SJSA1 (cell line): ENCODE measurements around the gene GOLM1. TPM values are rescaled to one million over a fixed set of nuclear protein-coding genes. Genes with fewer than 3 reads are reported as not detected.
"Not testable (repeated sequence)": the region's sequence is repeated elsewhere in the genome, so short reads cannot be mapped to it uniquely, and the experiment has no call there.

Source experiments
- DNase-seq, 2 experiments: peaks; one replicate each; pipeline ENCODE4 v3.0.0-alpha.2; 2015 to 2020; ENCODE audit warnings: low spot score in 2 of 2, low read depth in 1 of 2
- H3K27ac ChIP-seq: fragments of 250-450 bp; sonication (Bioruptor Pico); 2 replicates; pipeline ENCODE4 v1.5.1; 2020; ENCODE audit warnings: mild to moderate bottlenecking, moderate library complexity
- H3K27me3 ChIP-seq: fragments of 250-450 bp; sonication (Bioruptor Pico); replicated peaks from 2 replicates; pipeline ENCODE4 v1.5.1; 2020; ENCODE audit warnings: mild to moderate bottlenecking, moderate library complexity
- H3K36me3 ChIP-seq: fragments of 250-450 bp; sonication (Bioruptor Pico); 2 replicates; pipeline ENCODE4 v1.5.1; 2020; ENCODE audit warnings: mild to moderate bottlenecking
- H3K4me1 ChIP-seq: fragments of 250-450 bp; sonication (Bioruptor Pico); replicated peaks from 2 replicates; pipeline ENCODE4 v1.6.1; 2021; ENCODE audit warnings: mild to moderate bottlenecking
- H3K4me3 ChIP-seq: fragments of 250-450 bp; sonication (Bioruptor Pico); 2 replicates; pipeline ENCODE4 v1.5.1; 2020; ENCODE audit warnings: mild to moderate bottlenecking
- H3K9me3 ChIP-seq: fragments of 250-450 bp; sonication (Bioruptor Pico); replicated peaks from 2 replicates; pipeline ENCODE4 v1.5.1; 2020; ENCODE audit warnings: mild to moderate bottlenecking
- total RNA-seq: library from RNA; depleted of rRNA; stranded (reverse); fragments of >200 nt; shearing (Covaris generic); gene quantifications from 2 replicates; pipeline ENCODE4 v1.2.3, GENCODE V29; 2014

Gene GOLM1
- total RNA-seq, 1 experiment from 2014 or later: 37.2 TPM

DNA sequence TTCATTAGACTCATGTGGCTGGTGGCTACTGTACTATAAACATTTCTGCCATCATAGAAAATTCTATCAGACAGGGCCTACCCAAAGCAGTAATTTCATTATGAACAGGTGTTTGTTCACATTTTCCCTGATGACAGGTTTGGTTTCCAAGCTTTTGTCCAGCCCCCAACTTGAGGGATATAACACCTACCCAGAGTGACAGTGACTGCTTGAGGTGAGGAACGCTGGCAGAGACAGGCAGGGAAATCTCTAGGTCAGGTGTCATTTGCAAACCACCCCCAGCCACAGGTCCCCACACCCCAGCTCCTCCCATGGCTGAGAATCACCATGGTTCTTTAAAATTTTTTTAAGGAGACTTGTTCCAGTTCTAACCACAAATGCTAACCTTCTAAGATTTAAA lies 25.5 kb downstream of the GOLM1 start:
- H3K36me3 ChIP-seq: peaks cover 4% of the 10 kb centered on the region; the same call in 1 of the 2 replicates

DNA sequence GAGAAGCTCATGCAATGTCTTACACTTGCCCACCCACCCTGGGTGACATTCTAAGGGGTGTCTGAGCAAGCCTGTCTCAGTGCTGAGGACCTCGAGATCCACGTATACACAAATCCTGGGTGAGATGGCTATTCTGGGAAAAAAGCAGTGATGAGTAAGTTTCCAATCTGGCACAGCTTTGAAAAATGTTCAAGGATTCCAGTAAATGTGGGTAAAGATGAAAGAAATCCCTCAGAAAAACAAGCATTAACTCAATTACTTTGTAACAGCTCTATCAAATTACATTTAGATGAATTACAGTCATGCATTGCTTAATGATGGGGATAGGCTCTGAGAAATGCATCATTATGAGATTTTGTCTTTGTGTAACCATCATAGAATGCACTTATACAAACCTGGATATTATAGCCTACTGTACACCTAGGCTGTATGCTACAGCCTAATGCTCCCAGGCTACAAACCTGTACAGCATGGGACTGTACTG lies 26.9 kb downstream of the GOLM1 start:
- Histone ChIP-seq H3K4me1 (no peaks in the 10 kb centered on the region), H3K27ac (no peak overlapping the region), H3K9me3 (no peaks in the 10 kb centered on the region), H3K36me3 (peaks cover 4% of the 10 kb centered on the region; the same call in 1 of the 2 replicates), H3K27me3 (no peaks in the 10 kb centered on the region), H3K4me3 (no peak overlapping the region)
- no peak for DNase-seq

More for the DNA sequence above, 25.5 kb downstream of the GOLM1 start:
- no peak for DNase-seq
- H3K9me3 ChIP-seq: no peaks in the 10 kb centered on the region
- H3K27me3 ChIP-seq: no peaks in the 10 kb centered on the region
- no peaks in the 10 kb centered on the region for H3K4me1 ChIP-seq
- no peak overlapping the region for H3K27ac ChIP-seq
- no peak overlapping the region for H3K4me3 ChIP-seq

DNA sequence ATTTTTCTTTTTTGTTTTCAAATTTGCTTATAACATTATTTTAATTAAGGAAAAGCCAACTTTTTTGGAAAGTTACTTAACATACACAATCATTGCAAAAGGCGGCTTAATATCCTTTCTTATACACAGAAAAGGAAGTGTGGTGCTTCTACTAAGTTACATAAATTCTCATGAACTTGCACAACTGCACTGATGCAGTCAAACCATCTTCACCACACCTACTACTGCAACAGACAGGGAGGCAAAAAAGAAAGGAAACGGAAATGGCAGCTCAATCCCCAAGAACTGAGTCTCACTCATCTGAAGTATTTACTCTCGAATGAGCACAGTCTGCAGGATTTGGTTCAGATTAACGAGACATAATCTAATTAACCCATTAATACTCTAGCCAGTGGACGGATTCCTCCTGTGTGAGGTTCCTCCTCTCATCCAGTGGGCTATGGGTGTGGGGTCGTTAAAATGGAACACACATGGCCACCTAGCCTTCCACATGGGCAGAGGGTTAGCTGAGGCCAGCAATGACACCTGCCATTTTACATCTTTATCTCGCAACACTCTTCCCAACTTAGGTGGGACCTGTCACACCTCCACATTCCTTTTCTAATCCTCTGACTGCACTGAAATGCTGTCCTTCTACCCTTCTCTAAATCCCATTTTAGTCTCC lies 30.0 kb downstream of the GOLM1 start:
- Histone ChIP-seq H3K27me3 (no peaks in the 10 kb centered on the region), H3K27ac (no peak overlapping the region), H3K4me3 (no peak overlapping the region), H3K36me3 (peaks cover 4% of the 10 kb centered on the region; the same call in 1 of the 2 replicates), H3K9me3 (no peaks in the 10 kb centered on the region), H3K4me1 (no peaks in the 10 kb centered on the region)
- no peak for DNase-seq

DNA sequence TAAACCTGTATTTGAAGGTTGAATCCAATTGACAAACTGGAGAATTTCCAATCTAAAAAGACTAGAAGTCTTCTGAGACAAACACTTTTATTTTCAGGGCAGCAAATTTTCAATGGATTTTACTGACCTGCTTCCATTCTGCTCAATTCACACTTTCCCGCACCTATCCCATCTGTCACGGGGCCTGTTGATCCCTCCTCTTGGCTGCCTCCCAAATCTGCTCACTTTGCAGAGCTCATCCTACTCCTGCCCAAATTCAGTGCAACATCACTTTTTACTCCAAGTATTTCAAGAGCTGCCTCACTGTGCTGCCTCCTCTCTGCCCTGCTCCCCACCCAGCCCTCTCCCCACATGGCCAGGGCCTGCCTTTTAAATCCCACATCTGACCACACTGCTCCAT lies 35.1 kb downstream of the GOLM1 start:
- DNase-seq: no peak
- Histone ChIP-seq H3K4me1 (no peaks in the 10 kb centered on the region), H3K4me3 (no peak overlapping the region), H3K36me3 (no peaks in the 10 kb centered on the region), H3K27ac (no peak overlapping the region), H3K9me3 (no peaks in the 10 kb centered on the region), H3K27me3 (no peaks in the 10 kb centered on the region)

DNA sequence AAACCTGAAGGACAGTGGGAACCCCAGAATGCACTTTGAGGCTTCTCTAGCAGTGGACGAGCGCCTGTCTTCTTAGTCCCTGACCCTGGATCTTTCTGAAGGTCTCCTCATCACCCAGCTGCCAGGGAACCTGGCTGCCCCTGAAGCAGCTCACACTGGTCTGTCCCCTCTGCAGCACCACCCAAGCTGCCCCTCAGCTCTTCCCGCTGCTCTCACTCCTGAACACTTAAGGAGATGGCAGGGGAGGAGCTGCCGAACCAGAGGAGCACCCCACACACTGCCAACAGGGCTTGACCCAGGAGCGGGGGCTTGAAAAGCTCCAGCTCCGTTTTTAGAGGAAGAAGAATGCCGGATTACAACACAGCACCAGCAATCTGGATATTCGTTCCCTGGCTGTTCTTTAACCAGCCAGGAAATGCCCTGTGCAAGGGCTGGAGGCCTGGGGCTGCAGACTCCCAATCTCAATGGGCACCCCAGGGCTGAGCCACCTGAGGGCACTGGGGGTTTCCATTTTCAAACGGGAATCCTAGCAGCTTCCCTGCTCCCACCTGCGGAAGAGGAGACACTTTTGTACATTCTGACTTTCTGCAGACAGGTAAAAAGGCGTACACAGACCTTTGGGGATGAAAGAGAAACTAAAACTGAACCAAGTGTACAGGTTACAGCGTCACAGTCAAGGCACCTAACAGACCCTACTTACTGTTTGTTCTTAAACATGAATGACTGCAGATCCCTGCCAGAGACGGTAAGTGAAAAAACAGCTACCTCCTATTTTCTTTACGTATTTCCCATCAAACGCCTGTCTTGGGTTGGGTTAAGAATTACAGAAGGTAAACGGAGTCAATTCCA lies 36.3 kb downstream of the GOLM1 start:
- Histone ChIP-seq H3K9me3 (no peaks in the 10 kb centered on the region), H3K36me3 (no peaks in the 10 kb centered on the region), H3K4me3 (no peak overlapping the region), H3K27ac (no peak overlapping the region), H3K27me3 (no peaks in the 10 kb centered on the region), H3K4me1 (no peaks in the 10 kb centered on the region)
- DNase-seq: no peak

DNA sequence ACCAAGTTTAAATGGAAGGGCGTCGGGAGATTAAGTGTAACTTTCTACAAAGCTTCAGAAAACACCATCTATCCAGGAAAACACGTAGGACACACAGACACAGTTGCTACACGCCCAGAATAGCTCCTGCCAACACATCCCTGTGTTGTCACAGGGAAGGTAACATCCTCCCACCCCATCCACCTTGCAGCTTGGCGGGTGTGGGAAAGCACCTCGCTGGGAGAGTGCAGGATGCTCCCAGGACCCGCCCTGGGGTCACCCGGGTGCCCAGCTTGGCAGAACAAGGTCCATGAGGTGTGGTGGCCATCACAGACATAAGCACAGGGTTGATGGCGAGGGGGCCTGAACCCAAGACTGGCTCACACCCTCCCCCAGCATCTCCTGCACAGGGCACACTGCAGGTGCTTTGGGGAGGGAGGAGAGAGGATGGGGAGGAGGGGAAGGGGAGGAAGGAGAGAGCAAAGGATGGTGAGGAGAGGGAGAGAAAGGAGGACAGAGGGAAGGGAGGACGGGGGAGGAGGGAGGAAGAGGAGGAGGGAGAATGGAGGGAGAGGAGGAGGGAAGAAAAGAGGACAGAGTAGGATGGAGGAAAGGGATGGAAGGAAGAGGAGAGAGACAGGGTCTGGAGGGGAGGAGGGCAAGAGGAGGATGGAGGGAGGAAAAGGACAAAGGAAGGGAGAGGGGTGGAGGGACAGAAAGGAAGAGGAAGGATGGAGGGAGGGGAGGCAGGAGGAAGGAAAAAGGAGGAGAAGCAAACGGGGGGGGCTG lies 37.2 kb downstream of the GOLM1 start:
- DNase-seq: no peak

DNA sequence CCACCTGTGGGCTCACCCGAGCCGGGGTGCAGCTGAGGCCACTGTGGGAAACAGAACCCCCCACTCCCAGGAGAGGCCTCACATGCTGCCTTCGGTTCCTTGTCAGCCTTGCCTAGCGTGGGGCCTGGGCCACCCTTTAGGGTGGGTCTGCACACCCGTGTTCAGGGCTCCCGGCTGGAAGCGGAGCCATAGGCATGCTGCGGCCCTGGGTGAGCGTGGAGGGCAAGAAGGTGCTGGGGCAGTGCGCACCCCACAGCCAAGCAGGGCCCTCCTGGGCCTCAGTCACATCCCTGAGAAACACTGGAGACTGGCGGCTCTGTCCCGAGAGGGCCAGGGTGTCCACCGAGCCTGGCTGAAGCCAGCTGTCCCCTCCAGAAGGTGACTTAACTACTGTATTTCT lies 41.9 kb downstream of the GOLM1 start:
- no peaks in the 10 kb centered on the region for H3K36me3 ChIP-seq
- no peaks in the 10 kb centered on the region for H3K4me1 ChIP-seq
- no peaks in the 10 kb centered on the region for H3K27me3 ChIP-seq
- no peak overlapping the region for H3K4me3 ChIP-seq
- DNase-seq: no peak
- H3K9me3 ChIP-seq: no peaks in the 10 kb centered on the region
- no peak overlapping the region for H3K27ac ChIP-seq

More for the DNA sequence above, 37.2 kb downstream of the GOLM1 start:
- Histone ChIP-seq H3K9me3 (no peaks in the 10 kb centered on the region), H3K4me1 (no peaks in the 10 kb centered on the region), H3K27ac (no peak overlapping the region), H3K27me3 (no peaks in the 10 kb centered on the region), H3K36me3 (no peaks in the 10 kb centered on the region), H3K4me3 (no peak overlapping the region)

DNA sequence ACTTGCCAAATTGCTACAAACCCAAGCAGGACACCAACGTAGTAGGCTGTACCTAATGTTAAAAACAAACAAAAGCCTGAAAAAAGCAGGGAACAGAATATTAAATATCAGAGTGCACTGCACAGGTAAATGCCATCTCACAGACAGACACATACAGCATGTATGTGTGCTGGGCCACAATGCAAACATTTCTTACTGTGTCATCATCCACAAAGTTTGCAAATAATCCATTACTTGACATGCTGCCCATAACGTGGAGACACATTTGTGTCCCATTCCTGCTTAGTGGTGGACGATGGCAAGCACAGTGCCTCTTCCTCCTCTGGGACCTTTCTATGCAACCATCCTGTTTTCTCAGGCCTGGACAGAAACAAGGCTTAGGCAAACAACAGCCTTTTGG lies 44.7 kb downstream of the GOLM1 start:
- no peak for DNase-seq
- H3K4me3 ChIP-seq: no peak overlapping the region
- no peaks in the 10 kb centered on the region for H3K4me1 ChIP-seq
- no peaks in the 10 kb centered on the region for H3K9me3 ChIP-seq
- H3K36me3 ChIP-seq: no peaks in the 10 kb centered on the region
- H3K27me3 ChIP-seq: no peaks in the 10 kb centered on the region
- H3K27ac ChIP-seq: no peak overlapping the region

DNA sequence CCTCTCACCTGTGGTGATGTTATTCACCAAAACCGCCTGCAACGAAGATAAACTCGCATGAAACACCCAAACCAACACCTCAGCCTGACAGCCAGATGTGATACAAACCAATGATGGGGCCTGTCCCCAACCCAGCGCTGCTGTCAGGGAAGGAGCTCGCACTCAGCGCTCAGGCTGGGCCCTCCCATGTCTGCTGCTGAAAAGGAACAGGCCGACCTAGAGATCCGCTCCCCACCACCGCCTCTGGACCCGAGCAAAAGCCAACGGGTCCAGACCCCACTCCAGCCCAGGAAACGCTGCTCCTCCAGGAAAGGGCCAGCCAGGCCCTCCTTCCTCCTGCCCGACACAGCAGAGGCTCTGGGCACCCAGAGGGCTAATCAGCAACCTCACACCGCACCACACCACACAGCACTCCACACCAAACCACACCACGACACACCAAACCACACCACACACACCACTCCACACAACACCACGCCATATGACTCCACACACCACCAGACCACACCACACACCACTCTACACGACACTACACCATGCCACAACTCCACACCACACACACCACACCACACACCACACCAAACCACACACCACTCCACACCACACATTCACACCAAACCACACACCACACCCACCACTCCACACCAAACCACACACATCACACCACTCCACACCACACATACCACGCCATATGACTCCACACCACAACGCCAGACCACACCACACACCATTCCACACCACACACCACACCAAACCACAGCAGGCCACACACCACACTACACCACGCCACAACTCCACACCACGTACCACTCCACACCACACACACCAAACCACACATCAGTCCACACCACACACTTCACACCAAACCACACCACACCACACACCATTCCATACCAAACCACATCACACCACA lies 46.5 kb downstream of the GOLM1 start:
- DNase-seq: no peak
- H3K36me3 ChIP-seq: no peaks in the 10 kb centered on the region
- no peaks in the 10 kb centered on the region for H3K9me3 ChIP-seq
- no peaks in the 10 kb centered on the region for H3K27me3 ChIP-seq
- H3K27ac ChIP-seq: no peak overlapping the region
- no peak overlapping the region for H3K4me3 ChIP-seq
- H3K4me1 ChIP-seq: no peaks in the 10 kb centered on the region

DNA sequence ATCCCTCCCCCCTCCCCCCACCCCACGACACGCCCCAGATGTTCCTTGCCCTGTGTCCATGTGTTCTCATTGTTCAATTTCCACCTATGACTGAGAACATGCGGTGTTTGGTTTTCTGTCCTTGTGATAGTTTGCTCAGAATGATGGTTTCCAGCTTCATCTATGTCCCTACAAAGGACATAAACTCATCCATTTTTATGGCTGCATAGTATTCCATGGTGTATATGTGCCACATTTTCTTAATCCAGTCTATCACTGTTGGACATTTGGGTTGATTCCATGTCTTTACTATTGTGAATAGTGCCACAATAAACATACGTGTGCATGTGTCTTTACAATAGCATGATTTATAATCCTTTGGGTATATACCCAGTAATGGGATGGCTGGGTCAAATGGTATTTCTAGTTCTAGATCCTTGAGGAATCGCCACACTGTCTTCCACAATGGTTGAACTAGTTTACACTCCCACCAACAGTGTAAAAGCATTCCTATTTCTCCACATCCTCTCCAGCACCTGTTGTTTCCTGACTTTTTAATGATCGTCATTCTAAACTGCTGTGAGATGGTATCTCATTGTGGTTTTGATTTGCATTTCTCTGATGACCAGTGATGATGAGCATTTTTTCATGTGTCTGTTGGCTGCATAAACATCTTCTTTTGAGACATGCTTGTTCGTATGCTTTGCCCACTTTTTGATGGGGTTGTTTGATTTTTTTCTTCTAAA lies 51.2 kb downstream of the GOLM1 start:
- H3K36me3 ChIP-seq, H3K27me3 ChIP-seq, DNase-seq, H3K27ac ChIP-seq, H3K4me3 ChIP-seq, H3K4me1 ChIP-seq, H3K9me3 ChIP-seq: not testable (repeated sequence)

DNA sequence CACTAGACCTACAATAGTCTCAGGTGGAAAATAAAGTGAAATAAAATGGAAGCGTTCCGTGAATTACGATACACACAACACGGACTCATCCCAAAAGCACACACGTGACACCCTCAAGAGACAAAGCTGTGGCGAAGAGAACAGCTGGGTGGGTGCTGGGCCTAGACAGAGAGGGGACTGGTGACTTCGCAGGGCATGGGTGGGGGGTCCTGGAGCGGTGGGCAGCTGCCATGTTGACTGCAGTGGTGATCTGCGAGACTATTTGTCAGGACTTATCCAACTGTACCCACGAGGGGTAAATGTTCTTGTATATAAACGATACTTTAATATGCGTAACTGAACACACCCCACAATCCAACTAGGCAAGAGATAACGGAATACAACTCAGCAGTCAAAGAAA lies 52.0 kb downstream of the GOLM1 start:
- Histone ChIP-seq H3K4me3 (no peak overlapping the region), H3K4me1 (no peaks in the 10 kb centered on the region), H3K36me3 (no peaks in the 10 kb centered on the region), H3K9me3 (no peaks in the 10 kb centered on the region), H3K27me3 (no peaks in the 10 kb centered on the region), H3K27ac (no peak overlapping the region)
- no peak for DNase-seq

DNA sequence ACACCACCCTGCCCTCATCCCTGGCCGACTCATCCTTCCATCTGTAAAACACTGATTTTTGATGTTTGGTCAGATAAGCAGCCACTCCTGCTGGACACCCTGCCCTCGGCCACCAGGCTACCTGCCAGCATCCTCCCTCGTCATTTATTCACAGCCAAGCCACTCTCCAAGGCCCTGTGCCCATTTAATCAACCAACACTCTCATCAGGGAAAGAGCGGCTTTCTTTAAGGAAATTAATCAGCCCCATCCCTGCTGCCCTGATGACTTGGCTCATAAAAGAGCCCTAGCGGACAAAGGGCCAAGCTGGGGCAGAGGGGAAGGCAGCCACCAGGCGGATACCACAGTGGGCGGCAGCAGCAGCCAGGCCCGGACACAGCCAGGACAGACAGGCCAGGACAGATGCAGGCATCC lies 52.4 kb downstream of the GOLM1 start:
- H3K9me3 ChIP-seq: no peaks in the 10 kb centered on the region
- no peaks in the 10 kb centered on the region for H3K36me3 ChIP-seq
- DNase-seq: no peak
- no peaks in the 10 kb centered on the region for H3K4me1 ChIP-seq
- no peak overlapping the region for H3K4me3 ChIP-seq
- no peak overlapping the region for H3K27ac ChIP-seq
- no peaks in the 10 kb centered on the region for H3K27me3 ChIP-seq
